ENCODE measurements around the gene SLC15A4.

Gene SLC15A4

DNA sequence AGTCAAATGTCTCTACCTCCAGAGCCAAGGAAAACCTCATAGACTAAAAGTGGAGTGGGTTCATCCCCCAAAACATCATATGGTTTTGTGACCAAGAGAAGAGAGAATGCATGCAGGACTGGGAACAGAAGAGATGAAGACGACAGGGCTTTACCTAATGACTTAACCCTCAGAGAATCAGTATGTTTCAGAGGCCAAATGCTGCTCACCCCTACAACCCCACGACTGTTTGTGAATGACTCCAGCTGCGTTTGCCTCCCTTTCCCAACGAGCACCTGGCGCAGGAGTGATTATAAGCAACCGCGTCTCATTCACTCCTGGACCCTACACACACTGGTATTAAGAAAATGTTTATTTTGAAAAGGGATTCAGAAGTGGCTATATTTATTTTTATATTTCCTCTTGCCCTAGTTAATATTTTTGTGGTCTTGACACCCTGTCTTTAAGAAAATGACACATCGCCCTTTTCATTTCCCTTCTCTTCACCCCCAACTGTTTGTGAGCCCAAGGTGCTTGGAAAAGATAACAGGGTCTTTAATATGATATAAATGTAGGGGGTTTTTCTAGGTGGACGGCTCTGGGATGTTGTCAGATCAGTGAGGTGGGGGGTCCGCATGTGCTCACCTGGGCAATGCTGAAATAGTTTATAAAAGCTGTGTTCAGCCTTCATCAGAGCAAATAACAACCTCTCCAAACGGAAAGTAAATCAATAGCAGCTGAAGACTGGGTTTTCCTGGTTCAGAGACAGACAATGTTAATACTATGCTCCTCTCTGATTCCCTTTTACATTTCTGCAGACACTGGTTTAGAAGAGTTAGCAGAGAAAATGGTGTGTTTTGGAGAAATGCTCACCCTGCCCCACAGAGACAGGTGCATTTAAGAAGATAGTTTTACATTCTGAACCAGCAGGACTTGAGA lies 77.7 kb downstream of the SLC15A4 start:
- DNase-seq = no peak

DNA sequence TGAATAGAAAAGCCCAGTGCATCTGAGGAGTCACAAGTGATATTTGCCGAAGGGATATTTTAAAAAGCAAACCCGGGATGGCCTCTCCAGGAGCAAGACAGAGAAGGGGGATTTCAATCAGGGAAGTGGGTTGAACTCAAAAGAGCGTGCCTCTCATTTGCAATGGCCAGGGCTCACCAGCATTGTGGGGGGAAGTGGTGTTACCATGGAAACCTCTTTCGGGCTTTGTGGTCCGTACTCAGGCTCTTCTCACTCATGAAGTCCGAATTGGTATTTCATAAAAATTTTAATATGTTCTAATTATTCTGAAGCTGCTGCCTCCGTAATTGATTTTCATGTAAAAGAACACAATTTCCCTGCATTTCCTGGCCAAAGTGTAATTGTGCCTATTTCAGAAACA lies 79.8 kb downstream of the SLC15A4 start:
- DNase-seq = no peak
